Activated CD8-positive, alpha-beta T cell treated with anti-CD3 and anti-CD28 coated beads for 36 hours (primary cell): ENCODE measurements around the gene POLR1B. TPM values are rescaled to one million over a fixed set of nuclear protein-coding genes. Genes with fewer than 3 reads are reported as not detected.
"Not testable (repeated sequence)": the region's sequence is repeated elsewhere in the genome, so short reads cannot be mapped to it uniquely, and the experiment has no call there.

ENCODE experiments used
- ATAC-seq: fragments of 200-7000 bp; cut with Tn5 transposase; one replicate; pipeline ENCODE4 v1.10.0; 2021; ENCODE audit warnings: mild to moderate bottlenecking, moderate library complexity
- CTCF ChIA-PET: fragments of 350-600 bp; sonication (Branson Sonifier 250); formaldehyde crosslinking; loops from one replicate; lab custom pipeline; 2021; ENCODE audit warnings: antibody characterized with exemption; lab: Charles Lee
- POLR2A ChIA-PET: fragments of 350-600 bp; sonication (Branson Sonifier 250); formaldehyde crosslinking; loops from one replicate; lab custom pipeline; 2021; ENCODE audit warnings: antibody characterized with exemption; lab: Charles Lee
- DNase-seq: peaks from one replicate; pipeline ENCODE4 v3.0.0-alpha.2; 2020
- H3K27ac Mint-ChIP-seq: one replicate; pipeline ENCODE4 v1.8.0; 2021; ENCODE audit warnings: mild to moderate bottlenecking, mixed read lengths
- H3K27me3 Mint-ChIP-seq: one replicate; pipeline ENCODE4 v1.8.0; 2021; ENCODE audit warnings: mixed read lengths
- H3K36me3 Mint-ChIP-seq: one replicate; pipeline ENCODE4 v1.8.0; 2021; ENCODE audit warnings: low read depth, mixed read lengths
- H3K4me1 Mint-ChIP-seq: one replicate; pipeline ENCODE4 v1.8.0; 2021; ENCODE audit warnings: low read depth, mixed read lengths
- H3K4me3 Mint-ChIP-seq: one replicate; pipeline ENCODE4 v1.8.0; 2021; ENCODE audit warnings: mild to moderate bottlenecking, moderate library complexity, mixed read lengths
- H3K9me3 Mint-ChIP-seq: one replicate; pipeline ENCODE4 v1.8.0; 2021; ENCODE audit warnings: mixed read lengths
- intact Hi-C: fragments of 100-400 bp; cut with micrococcal nuclease; formaldehyde crosslinking; loops from one replicate; pipeline ENCODE4 v1.10.0; 2022
- total RNA-seq, 2 experiments: library from RNA; stranded (reverse); gene quantifications; one replicate each; pipeline ENCODE4 v1.2.3, GENCODE V29; 2021
- TF ChIP-seq, protein P1 (sequence below): fragments of 200-600 bp; IDR thresholded peaks from one replicate; pipeline ENCODE4 v1.8.0; 2022; ENCODE audit warnings: antibody characterized with exemption, mild to moderate bottlenecking

Gene POLR1B
- total RNA-seq, 2 experiments from 2014 or later = 54.1 to 55.9 TPM

DNA sequence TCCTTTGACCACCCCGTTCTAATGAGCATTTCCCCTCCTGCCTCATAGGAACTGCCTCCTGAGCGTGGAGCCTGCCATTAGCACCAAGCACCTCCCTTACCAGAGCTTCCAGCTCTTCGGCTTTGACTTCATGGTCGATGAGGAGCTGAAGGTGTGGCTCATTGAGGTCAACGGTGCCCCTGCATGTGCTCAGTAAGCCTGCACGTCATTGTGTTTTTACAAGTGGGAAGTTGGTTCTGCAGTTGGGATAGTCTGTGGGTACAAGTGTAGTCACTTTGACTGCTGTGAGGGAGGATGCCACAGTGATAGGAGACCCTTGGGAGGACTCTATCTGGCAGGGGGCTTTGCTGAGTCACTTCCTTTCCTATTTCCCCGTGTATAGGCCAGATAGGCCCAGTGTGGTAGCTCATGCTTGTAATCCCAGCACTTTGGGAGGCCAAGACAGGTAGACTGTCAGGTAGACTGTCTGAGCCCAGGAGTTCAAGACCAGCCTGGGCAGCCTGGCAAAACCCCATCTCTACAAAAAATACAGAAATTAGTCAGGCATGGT is 22.0 kb upstream of the POLR1B start:
- Mint-ChIP-seq H3K4me3 (no peak overlapping the region), H3K4me1 (no peaks in the 10 kb centered on the region), H3K27ac (no peak overlapping the region), H3K36me3 (peaks cover 43% of the 10 kb centered on the region), H3K27me3 (no peaks in the 10 kb centered on the region), H3K9me3 (peaks cover under 1% of the 10 kb centered on the region)
- ChIA-PET POLR2A (no interaction called here), CTCF (interaction anchor here (1.5 kb wide), 1 partner anchor 40 kb away, joined by 3 read pairs; no protein-coding TSS in a partner anchor)
- ATAC-seq (no peak), DNase-seq (no peak)
- TF ChIP-seq, protein P1, sequence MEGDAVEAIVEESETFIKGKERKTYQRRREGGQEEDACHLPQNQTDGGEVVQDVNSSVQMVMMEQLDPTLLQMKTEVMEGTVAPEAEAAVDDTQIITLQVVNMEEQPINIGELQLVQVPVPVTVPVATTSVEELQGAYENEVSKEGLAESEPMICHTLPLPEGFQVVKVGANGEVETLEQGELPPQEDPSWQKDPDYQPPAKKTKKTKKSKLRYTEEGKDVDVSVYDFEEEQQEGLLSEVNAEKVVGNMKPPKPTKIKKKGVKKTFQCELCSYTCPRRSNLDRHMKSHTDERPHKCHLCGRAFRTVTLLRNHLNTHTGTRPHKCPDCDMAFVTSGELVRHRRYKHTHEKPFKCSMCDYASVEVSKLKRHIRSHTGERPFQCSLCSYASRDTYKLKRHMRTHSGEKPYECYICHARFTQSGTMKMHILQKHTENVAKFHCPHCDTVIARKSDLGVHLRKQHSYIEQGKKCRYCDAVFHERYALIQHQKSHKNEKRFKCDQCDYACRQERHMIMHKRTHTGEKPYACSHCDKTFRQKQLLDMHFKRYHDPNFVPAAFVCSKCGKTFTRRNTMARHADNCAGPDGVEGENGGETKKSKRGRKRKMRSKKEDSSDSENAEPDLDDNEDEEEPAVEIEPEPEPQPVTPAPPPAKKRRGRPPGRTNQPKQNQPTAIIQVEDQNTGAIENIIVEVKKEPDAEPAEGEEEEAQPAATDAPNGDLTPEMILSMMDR = no peak
- intact Hi-C loops = no loop called here

DNA sequence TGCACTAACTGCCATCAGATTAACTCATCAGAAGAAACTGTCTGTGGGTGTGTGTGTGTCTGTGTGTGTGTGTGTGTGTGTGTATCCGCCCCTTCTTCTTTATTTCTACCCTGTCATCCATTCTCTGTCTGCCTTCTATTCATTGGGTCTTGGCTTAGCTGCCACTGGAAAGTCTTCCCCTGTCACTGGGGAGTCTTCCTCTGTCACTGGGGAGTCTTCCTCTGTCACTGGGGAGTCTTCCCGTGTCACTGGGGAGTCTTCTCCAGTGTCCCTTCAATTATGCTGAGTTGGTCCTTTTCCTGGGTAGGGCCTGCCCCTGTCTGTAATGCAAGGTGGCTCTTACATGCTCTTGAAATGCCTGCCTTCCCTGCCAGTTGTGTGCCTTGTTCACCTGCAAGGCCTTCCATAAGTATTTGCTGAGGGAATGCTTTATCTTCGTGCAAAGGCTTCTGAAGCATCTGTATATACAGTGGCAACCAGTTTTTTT is 18.9 kb upstream of the POLR1B start:
- CTCF ChIA-PET = no interaction called here
- Mint-ChIP-seq H3K36me3 (peaks cover 53% of the 10 kb centered on the region), H3K27me3 (no peaks in the 10 kb centered on the region), H3K27ac (no peak overlapping the region), H3K4me1 (no peaks in the 10 kb centered on the region), H3K9me3 (no peaks in the 10 kb centered on the region), H3K4me3 (no peak overlapping the region)
- intact Hi-C loops = no loop called here
- POLR2A ChIA-PET = no interaction called here
- ATAC-seq (no peak), DNase-seq (no peak)
- TF ChIP-seq, protein P1 = no peak

DNA sequence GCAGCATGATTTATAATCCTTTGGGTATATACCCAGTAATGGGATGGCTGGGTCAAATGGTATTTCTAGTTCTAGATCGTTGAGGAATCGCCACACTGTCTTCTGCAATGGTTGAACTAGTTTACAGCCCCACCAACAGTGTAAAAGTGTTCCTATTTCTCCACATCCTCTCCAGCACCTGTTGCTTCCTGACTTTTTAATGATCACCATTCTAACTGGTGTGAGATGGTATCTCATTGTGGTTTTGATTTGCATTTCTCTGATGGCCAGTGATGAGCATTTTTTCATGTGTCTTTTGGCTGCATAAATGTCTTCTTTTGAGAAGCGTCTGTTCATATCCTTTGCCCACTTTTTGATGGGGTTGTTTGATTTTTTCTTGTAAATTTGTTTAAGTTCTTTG is 18.0 kb upstream of the POLR1B start:
- H3K27ac Mint-ChIP-seq, POLR2A ChIA-PET, intact Hi-C loops, H3K4me3 Mint-ChIP-seq, DNase-seq, H3K4me1 Mint-ChIP-seq, CTCF ChIA-PET, H3K9me3 Mint-ChIP-seq, H3K27me3 Mint-ChIP-seq, ATAC-seq: not testable (repeated sequence)
- H3K36me3 Mint-ChIP-seq = peaks cover 59% of the 10 kb centered on the region

DNA sequence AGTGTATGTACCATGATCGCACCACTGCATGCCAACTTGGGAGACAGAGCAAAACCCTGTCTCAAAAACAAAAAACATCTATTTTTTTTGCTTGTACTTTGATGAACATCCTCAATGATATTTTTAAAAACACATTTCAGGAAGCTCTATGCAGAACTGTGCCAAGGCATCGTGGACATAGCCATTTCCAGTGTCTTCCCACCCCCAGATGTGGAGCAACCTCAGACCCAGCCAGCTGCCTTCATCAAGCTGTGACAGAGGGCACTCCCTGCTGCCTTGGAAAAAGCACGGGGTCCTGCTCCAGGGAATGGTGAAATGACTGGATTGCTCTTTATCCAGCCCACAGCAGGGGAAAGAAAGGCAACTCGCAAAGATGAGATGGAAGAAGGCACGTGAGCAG is 13.7 kb upstream of the POLR1B start:
- Mint-ChIP-seq H3K27me3 (no peaks in the 10 kb centered on the region), H3K4me1 (no peaks in the 10 kb centered on the region), H3K27ac (no peak overlapping the region), H3K4me3 (no peak overlapping the region), H3K9me3 (no peaks in the 10 kb centered on the region), H3K36me3 (peaks cover 40% of the 10 kb centered on the region)
- CTCF ChIA-PET = no interaction called here
- intact Hi-C loops = no loop called here
- POLR2A ChIA-PET = interaction anchor here (0.8 kb wide), 1 partner anchor 14 kb away, joined by 3 read pairs; no protein-coding TSS in a partner anchor
- TF ChIP-seq, protein P1 = no peak
- no peak for DNase-seq
- ATAC-seq = no peak

DNA sequence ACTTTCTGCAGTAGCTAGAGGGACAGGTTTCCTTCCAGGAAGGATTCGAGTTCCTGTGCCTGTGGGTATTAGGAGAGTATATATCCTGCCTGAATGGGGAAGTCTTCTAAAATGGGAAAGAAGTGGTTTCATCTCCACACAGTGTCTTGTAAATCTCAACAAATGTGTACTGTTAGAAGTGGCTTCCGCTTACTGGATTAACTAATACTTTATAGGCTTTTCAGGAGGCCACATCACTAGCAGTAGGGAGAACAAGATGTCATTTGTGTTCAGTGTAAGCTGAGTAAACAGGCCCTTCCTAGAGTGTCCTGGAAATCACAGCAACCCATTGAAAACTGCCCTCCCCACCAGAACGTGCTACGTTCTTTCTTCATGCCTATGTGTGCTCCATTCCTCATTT is 12.5 kb upstream of the POLR1B start:
- TF ChIP-seq, protein P1 = no peak

More for the DNA sequence above, 12.5 kb upstream of the POLR1B start:
- ChIA-PET POLR2A (no interaction called here), CTCF (no interaction called here)
- no peak overlapping the region for H3K4me3 Mint-ChIP-seq
- ATAC-seq (no peak), DNase-seq (no peak)
- H3K9me3 Mint-ChIP-seq = no peaks in the 10 kb centered on the region
- peaks cover 37% of the 10 kb centered on the region for H3K36me3 Mint-ChIP-seq
- H3K4me1 Mint-ChIP-seq = no peaks in the 10 kb centered on the region
- intact Hi-C loops = no loop called here
- H3K27me3 Mint-ChIP-seq = no peaks in the 10 kb centered on the region
- no peak overlapping the region for H3K27ac Mint-ChIP-seq
